Neural cell (in vitro differentiated cells): ENCODE results near the gene KDM4D.

ENCODE experiments used
- EP300 ChIP-seq: fragments of 450-650 bp; conservative IDR thresholded peaks from 2 replicates; pipeline ENCODE4 v1.6.1; 2014; ENCODE audit warnings: antibody characterized with exemption, mild to moderate bottlenecking, moderate library complexity; ENCODE audit not compliant: poor library complexity, severe bottlenecking
- POLR2AphosphoS5 ChIP-seq: IDR thresholded peaks from 2 replicates; pipeline ENCODE4 v1.6.1; 2012

DNA sequence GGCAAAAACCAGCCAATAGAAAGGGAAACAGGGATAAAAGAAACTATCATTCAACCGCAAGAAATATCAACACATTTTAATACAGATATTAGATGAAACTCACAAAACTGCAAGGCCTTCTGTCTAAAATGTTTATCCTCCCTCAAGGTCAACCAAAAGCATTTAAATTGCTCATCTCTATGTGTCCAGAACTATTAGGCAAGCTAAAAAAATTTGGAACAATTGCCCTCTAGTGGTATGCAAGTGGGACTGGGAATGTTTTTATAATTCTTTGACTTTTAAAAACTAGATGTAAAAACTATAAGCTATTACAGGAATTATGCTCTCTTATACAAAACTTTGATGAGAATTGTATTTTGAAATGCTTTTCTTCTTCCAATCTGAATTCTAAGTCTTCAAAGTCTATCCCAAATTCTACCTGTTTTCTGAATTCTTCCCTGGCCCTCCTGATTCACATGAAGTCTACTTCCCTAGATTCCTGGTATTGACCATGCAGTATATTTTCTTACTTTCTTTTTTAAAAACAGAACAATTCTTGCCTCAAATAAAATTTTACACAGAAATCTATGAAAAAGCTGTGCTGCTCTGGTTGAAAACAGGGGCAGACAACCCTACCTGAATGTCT is 5.1 kb upstream of the KDM4D start:
- TF ChIP-seq EP300 (no peak), POLR2AphosphoS5 (no peak)
